Stimulated activated CD8-positive, alpha-beta memory T cell treated with anti-CD3 and anti-CD28 coated beads, Interleukin-4, amount 100 ng/mL, for 1 hour (primary cell): ENCODE data around the gene SORL1.
A peak's percentile ranks its signal among the peaks of the same experiment; 100 is the strongest.

Source experiments
- DNase-seq, 2 donors: peaks; one replicate each; pipeline ENCODE4 v3.0.0-alpha.2; 2020; ENCODE audit warnings: low read depth in 2 of 2, low spot score in 1 of 2

Gene SORL1

GRCh38 chr11:121583825-121584224 is 131.7 kb downstream of the SORL1 start:
- no peak for DNase-seq

GRCh38 chr11:121586750-121587149 is 134.6 kb downstream of the SORL1 start:
- DNase-seq = no peak

GRCh38 chr11:121587182-121587581 is 135.1 kb downstream of the SORL1 start:
- no peak for DNase-seq

GRCh38 chr11:121588747-121589146 is 136.6 kb downstream of the SORL1 start:
- DNase-seq = no peak

GRCh38 chr11:121589946-121590537 is 137.9 kb downstream of the SORL1 start:
- no peak for DNase-seq

GRCh38 chr11:121590772-121591404 is 138.8 kb downstream of the SORL1 start:
- no peak for DNase-seq

- peak; percentile 34 to 38 for DNase-seq
Measured at GRCh38 chr11:121591405-121592033, 139.4 kb downstream of the SORL1 start.

- DNase-seq = no peak
Measured at GRCh38 chr11:121592708-121593107, 140.6 kb downstream of the SORL1 start.

- no peak for DNase-seq
Measured at GRCh38 chr11:121595717-121596161, 143.6 kb downstream of the SORL1 start.

GRCh38 chr11:121596195-121597155 is 144.4 kb downstream of the SORL1 start:
- DNase-seq = no peak

- no peak for DNase-seq
Measured at GRCh38 chr11:121603316-121603715, 151.2 kb downstream of the SORL1 start.

- no peak for DNase-seq
Measured at GRCh38 chr11:121604152-121604551, 152.0 kb downstream of the SORL1 start.

GRCh38 chr11:121606354-121606753 is 154.2 kb downstream of the SORL1 start:
- DNase-seq = no peak

GRCh38 chr11:121607341-121607740 is 155.2 kb downstream of the SORL1 start:
- no peak for DNase-seq

GRCh38 chr11:121608545-121609098 is 156.5 kb downstream of the SORL1 start:
- no peak for DNase-seq

- no peak for DNase-seq
Measured at GRCh38 chr11:121610706-121611105, 158.6 kb downstream of the SORL1 start.

- DNase-seq = no peak
Measured at GRCh38 chr11:121611242-121611641, 159.1 kb downstream of the SORL1 start.

GRCh38 chr11:121613724-121614123 is 161.6 kb downstream of the SORL1 start:
- no peak for DNase-seq

GRCh38 chr11:121614636-121615240 is 162.6 kb downstream of the SORL1 start:
- DNase-seq = no peak

GRCh38 chr11:121615501-121615900 is 163.4 kb downstream of the SORL1 start:
- no peak for DNase-seq

- DNase-seq = no peak
Measured at GRCh38 chr11:121618516-121618915, 166.4 kb downstream of the SORL1 start.
